Upper lobe of left lung (tissue), 4 donors: ENCODE data around the gene TPO.

Source experiments
- EP300 ChIP-seq, 4 donors: sonication (generic); formaldehyde crosslinking; IDR thresholded peaks; one replicate each; pipeline ENCODE4 v1.5.1; 2017; ENCODE audit warnings: antibody characterized with exemption in 4 of 4, control low read depth in 2 of 4
- POLR2A ChIP-seq, 4 donors: fragments of 450-650 bp; IDR thresholded peaks; one replicate each; pipeline ENCODE4 v1.5.1; 2016 to 2017; ENCODE audit warnings: antibody characterized with exemption in 4 of 4, mild to moderate bottlenecking in 2 of 4
- TF ChIP-seq, protein P1 (sequence below), 6 experiments: fragments of 450-650 bp in 4 of 6; fragments of 200-600 bp in 2 of 6; sonication (generic) in 2 of 6; IDR thresholded peaks; one replicate each; pipeline ENCODE4 v1.5.1; 2016 to 2019; ENCODE audit warnings: antibody characterized with exemption in 6 of 6

DNA sequence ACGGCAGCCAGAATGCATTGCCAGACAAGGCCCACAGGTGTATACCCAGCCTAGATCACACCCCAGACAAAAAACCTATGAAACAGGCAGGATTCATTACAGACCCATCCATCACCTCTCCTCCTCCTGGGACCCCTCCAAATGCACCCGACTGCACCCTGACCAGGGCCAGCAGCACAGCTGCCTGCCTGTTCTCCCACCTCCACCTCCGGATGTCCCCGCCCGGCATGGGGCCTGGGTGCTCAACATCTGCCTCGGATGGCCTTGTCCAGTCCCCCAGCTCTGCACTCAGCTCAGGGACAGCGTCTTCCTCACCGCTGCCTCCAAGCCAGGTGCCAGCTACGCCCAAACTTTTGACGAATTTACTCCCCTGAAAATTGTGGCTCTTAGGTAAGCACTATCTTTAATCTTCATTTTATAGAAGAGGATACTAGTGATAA, 91.1 kb downstream of the TPO start:
- TF ChIP-seq EP300 (IDR thresholded peaks at IDR 0.05) (no peak), POLR2A (IDR thresholded peaks at IDR 0.05) (no peak)
- TF ChIP-seq, protein P1, sequence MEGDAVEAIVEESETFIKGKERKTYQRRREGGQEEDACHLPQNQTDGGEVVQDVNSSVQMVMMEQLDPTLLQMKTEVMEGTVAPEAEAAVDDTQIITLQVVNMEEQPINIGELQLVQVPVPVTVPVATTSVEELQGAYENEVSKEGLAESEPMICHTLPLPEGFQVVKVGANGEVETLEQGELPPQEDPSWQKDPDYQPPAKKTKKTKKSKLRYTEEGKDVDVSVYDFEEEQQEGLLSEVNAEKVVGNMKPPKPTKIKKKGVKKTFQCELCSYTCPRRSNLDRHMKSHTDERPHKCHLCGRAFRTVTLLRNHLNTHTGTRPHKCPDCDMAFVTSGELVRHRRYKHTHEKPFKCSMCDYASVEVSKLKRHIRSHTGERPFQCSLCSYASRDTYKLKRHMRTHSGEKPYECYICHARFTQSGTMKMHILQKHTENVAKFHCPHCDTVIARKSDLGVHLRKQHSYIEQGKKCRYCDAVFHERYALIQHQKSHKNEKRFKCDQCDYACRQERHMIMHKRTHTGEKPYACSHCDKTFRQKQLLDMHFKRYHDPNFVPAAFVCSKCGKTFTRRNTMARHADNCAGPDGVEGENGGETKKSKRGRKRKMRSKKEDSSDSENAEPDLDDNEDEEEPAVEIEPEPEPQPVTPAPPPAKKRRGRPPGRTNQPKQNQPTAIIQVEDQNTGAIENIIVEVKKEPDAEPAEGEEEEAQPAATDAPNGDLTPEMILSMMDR (IDR thresholded peaks at IDR 0.05) = no peak
